ENCODE data around the gene VANGL1.

DNA sequence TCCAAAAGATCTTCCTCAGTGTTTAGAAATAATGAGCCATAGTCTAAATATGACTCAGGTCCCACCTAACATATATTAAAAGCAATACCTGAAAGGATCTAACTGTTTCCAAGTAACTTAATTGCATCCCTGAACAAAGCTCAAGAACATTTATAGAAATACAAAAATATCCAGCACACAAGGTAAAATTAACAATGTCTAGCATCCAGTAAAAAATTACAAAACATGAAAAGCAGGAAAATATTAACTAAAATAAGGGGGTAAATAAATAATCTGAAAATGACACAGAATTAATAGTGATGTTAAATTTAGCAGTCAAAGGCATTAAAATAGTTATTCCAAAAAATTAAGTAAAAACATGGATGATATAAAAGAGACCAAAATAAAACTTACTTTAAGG, 21.3 kb upstream of the VANGL1 start:
- no peak for TF ChIP-seq CTCF (IDR thresholded peaks at IDR 0.05)
- no peak for TF ChIP-seq POLR2A (IDR thresholded peaks at IDR 0.05)

Measured in lower leg skin (tissue), 3 donors.